HCT116 (cell line): ENCODE measurements around the gene ALK.

Source experiments
- POLR2A ChIP-seq: IDR thresholded peaks from 2 replicates; pipeline ENCODE4 v1.7.0; 2011; ENCODE audit warnings: borderline replicate concordance; ENCODE audit not compliant: insufficient read depth, insufficient read length; ENCODE audit errors: extremely low read depth
- POLR2AphosphoS5 ChIP-seq: IDR thresholded peaks from 2 replicates; pipeline ENCODE4 v1.6.1; 2011; ENCODE audit warnings: mild to moderate bottlenecking, low read depth, low read length, moderate library complexity
- TF ChIP-seq, protein P1 (sequence below), 3 experiments: fragments of 200-600 bp in 1 of 3; sonication (generic) in 1 of 3; IDR thresholded peaks in 2 of 3; conservative IDR thresholded peaks in 1 of 3; 2 replicates each; pipeline ENCODE4 v1.5.1; 2012 to 2017; ENCODE audit warnings: low read depth in 2 of 3, low read length in 2 of 3, antibody characterized with exemption in 1 of 3, borderline replicate concordance in 1 of 3, control low read depth in 1 of 3, mild to moderate bottlenecking in 1 of 3, mixed read lengths in 1 of 3, mixed run types in 1 of 3, moderate library complexity in 1 of 3; ENCODE audit not compliant: insufficient read depth in 1 of 3
- TF ChIP-seq, protein P2 (sequence below): IDR thresholded peaks from 2 replicates; pipeline ENCODE4 v1.6.1; 2012; ENCODE audit warnings: low read depth

DNA sequence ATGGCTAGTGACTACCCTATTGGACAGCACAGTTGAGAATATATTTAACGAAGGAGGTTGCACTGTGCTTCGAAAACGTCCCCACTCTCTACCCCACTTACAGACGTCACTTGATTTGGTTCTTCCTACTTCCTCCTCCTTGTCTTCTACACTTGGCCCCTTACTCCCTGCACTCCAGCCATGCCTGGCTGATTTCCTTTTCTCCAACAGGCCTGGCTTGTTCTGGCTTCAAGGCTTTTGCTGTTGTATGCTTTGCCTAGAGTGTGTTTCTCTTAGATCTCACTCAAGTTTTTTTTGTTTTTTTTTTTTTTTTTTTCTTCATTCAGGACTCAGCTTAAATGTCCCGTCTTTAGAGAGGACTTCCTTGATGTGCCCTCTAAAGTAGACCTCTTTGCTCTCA, 469.4 kb downstream of the ALK start:
- TF ChIP-seq POLR2A = no peak
- TF ChIP-seq, protein P1, sequence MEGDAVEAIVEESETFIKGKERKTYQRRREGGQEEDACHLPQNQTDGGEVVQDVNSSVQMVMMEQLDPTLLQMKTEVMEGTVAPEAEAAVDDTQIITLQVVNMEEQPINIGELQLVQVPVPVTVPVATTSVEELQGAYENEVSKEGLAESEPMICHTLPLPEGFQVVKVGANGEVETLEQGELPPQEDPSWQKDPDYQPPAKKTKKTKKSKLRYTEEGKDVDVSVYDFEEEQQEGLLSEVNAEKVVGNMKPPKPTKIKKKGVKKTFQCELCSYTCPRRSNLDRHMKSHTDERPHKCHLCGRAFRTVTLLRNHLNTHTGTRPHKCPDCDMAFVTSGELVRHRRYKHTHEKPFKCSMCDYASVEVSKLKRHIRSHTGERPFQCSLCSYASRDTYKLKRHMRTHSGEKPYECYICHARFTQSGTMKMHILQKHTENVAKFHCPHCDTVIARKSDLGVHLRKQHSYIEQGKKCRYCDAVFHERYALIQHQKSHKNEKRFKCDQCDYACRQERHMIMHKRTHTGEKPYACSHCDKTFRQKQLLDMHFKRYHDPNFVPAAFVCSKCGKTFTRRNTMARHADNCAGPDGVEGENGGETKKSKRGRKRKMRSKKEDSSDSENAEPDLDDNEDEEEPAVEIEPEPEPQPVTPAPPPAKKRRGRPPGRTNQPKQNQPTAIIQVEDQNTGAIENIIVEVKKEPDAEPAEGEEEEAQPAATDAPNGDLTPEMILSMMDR (IDR thresholded peaks at IDR 0.05 in 2 of 3, conservative IDR thresholded peaks at IDR 0.05 in 1 of 3; ENCODE audit: borderline replicate concordance in 1 of 3, insufficient read depth in 1 of 3, low read depth in 2 of 3, low read length in 2 of 3) = no peak
- TF ChIP-seq, protein P2, sequence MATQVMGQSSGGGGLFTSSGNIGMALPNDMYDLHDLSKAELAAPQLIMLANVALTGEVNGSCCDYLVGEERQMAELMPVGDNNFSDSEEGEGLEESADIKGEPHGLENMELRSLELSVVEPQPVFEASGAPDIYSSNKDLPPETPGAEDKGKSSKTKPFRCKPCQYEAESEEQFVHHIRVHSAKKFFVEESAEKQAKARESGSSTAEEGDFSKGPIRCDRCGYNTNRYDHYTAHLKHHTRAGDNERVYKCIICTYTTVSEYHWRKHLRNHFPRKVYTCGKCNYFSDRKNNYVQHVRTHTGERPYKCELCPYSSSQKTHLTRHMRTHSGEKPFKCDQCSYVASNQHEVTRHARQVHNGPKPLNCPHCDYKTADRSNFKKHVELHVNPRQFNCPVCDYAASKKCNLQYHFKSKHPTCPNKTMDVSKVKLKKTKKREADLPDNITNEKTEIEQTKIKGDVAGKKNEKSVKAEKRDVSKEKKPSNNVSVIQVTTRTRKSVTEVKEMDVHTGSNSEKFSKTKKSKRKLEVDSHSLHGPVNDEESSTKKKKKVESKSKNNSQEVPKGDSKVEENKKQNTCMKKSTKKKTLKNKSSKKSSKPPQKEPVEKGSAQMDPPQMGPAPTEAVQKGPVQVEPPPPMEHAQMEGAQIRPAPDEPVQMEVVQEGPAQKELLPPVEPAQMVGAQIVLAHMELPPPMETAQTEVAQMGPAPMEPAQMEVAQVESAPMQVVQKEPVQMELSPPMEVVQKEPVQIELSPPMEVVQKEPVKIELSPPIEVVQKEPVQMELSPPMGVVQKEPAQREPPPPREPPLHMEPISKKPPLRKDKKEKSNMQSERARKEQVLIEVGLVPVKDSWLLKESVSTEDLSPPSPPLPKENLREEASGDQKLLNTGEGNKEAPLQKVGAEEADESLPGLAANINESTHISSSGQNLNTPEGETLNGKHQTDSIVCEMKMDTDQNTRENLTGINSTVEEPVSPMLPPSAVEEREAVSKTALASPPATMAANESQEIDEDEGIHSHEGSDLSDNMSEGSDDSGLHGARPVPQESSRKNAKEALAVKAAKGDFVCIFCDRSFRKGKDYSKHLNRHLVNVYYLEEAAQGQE = no peak
- TF ChIP-seq POLR2AphosphoS5 = no peak
